Neuronal stem cell (in vitro differentiated cells): ENCODE results near the gene TACC3.

Experiments used
- DNase-seq: peaks from one replicate; pipeline ENCODE4 v3.0.0-alpha.2; 2013; ENCODE audit warnings: low spot score
- H2AFZ ChIP-seq: one replicate; pipeline ENCODE4 v1.6.1; 2013; ENCODE audit warnings: mild to moderate bottlenecking, low read length, inconsistent platforms
- H2AK5ac ChIP-seq: 2 replicates; pipeline ENCODE4 v1.6.1; 2013; ENCODE audit warnings: low read depth, mild to moderate bottlenecking, inconsistent platforms, low read length, moderate library complexity, mixed read lengths
- H2BK120ac ChIP-seq: 2 replicates; pipeline ENCODE4 v1.6.1; 2013; ENCODE audit warnings: low read depth, mild to moderate bottlenecking, inconsistent platforms, low read length, moderate library complexity, mixed read lengths
- H2BK12ac ChIP-seq: one replicate; pipeline ENCODE4 v1.6.1; 2013; ENCODE audit warnings: low read length, inconsistent platforms
- H2BK15ac ChIP-seq: 2 replicates; pipeline ENCODE4 v1.6.1; 2013; ENCODE audit warnings: mild to moderate bottlenecking, low read length, inconsistent platforms, mixed read lengths
- H2BK5ac ChIP-seq: one replicate; pipeline ENCODE4 v1.6.1; 2013; ENCODE audit warnings: inconsistent platforms, mild to moderate bottlenecking, low read length, moderate library complexity
- H3K14ac ChIP-seq: one replicate; pipeline ENCODE4 v1.6.1; 2013; ENCODE audit warnings: low read length, inconsistent platforms
- H3K18ac ChIP-seq: 2 replicates; pipeline ENCODE4 v1.6.1; 2013; ENCODE audit warnings: low read length, inconsistent platforms
- H3K23ac ChIP-seq: 2 replicates; pipeline ENCODE4 v1.6.1; 2013; ENCODE audit warnings: low read depth, mild to moderate bottlenecking, mixed read lengths, low read length, inconsistent platforms; ENCODE audit not compliant: poor library complexity
- H3K27ac ChIP-seq: replicated peaks from 3 replicates; pipeline ENCODE4 v1.5.1; 2013; ENCODE audit warnings: low read length, inconsistent platforms
- H3K27me3 ChIP-seq, 3 experiments: 2 replicates each; pipeline ENCODE4 v1.6.1; 2013; ENCODE audit warnings: low read length in 3 of 3, mild to moderate bottlenecking in 2 of 3, inconsistent platforms in 1 of 3, low read depth in 1 of 3, mixed read lengths in 1 of 3, moderate library complexity in 1 of 3; ENCODE audit not compliant: control insufficient read depth in 3 of 3, insufficient read depth in 3 of 3
- H3K36me3 ChIP-seq, 2 donors: replicated peaks in 1 of 2; 2 replicates each; pipeline ENCODE4 v1.6.1; 2013; ENCODE audit warnings: low read length in 2 of 2; ENCODE audit not compliant: control insufficient read depth in 2 of 2, insufficient read depth in 2 of 2
- H3K4ac ChIP-seq: 2 replicates; pipeline ENCODE4 v1.6.1; 2013; ENCODE audit warnings: inconsistent platforms, mild to moderate bottlenecking, low read length, moderate library complexity
- H3K4me1 ChIP-seq, 2 donors: 1 replicate in 1 of 2; 2 replicates in 1 of 2; pipeline ENCODE4 v1.6.1; 2013; ENCODE audit warnings: low read length in 2 of 2, low read depth in 1 of 2; ENCODE audit not compliant: control insufficient read depth in 2 of 2, insufficient read depth in 1 of 2
- H3K4me2 ChIP-seq: one replicate; pipeline ENCODE4 v1.6.1; 2013; ENCODE audit warnings: mild to moderate bottlenecking, low read length, inconsistent platforms; ENCODE audit not compliant: insufficient read depth, poor library complexity, severe bottlenecking
- H3K4me3 ChIP-seq, 2 donors: 2 replicates each; pipeline ENCODE4 v1.5.1; 2013; ENCODE audit warnings: low read length in 2 of 2, mild to moderate bottlenecking in 2 of 2, inconsistent platforms in 1 of 2, moderate library complexity in 1 of 2
- H3K79me1 ChIP-seq: one replicate; pipeline ENCODE4 v1.6.1; 2013; ENCODE audit warnings: low read depth, mild to moderate bottlenecking, inconsistent platforms, low read length, moderate library complexity
- H3K9ac ChIP-seq: one replicate; pipeline ENCODE4 v1.6.1; 2013; ENCODE audit warnings: mild to moderate bottlenecking, low read depth, low read length, inconsistent platforms; ENCODE audit not compliant: poor library complexity
- H3K9me3 ChIP-seq, 2 donors: replicated peaks in 1 of 2; 2 replicates each; pipeline versions ENCODE3 to v1.6.1; 2013; ENCODE audit warnings: low read length in 2 of 2, mild to moderate bottlenecking in 2 of 2, inconsistent platforms in 1 of 2, low read depth in 1 of 2, mixed read lengths in 1 of 2, moderate library complexity in 1 of 2; ENCODE audit not compliant: control insufficient read depth in 2 of 2, insufficient read depth in 1 of 2
- H4K8ac ChIP-seq: one replicate; pipeline ENCODE4 v1.6.1; 2013; ENCODE audit warnings: low read depth, mild to moderate bottlenecking, inconsistent platforms, low read length, moderate library complexity
- H4K91ac ChIP-seq: one replicate; pipeline ENCODE4 v1.6.1; 2013; ENCODE audit warnings: low read length, low read depth, mild to moderate bottlenecking, inconsistent platforms; ENCODE audit not compliant: poor library complexity
- WGBS, 2 donors: extraction: QIAGEN DNeasy Blood & Tissue Kit; methylation state at CpG; one replicate each; pipeline ENCODE4 v1.1.7; 2013; ENCODE audit warnings: missing lambda C conversion rate in 2 of 2, mixed read lengths in 1 of 2; ENCODE audit not compliant: insufficient read length in 2 of 2, insufficient replicate concordance in 1 of 2; ENCODE audit errors: extremely low coverage in 2 of 2; 5-methylcytosine and 5-hydroxymethylcytosine counted together

Gene TACC3

DNA sequence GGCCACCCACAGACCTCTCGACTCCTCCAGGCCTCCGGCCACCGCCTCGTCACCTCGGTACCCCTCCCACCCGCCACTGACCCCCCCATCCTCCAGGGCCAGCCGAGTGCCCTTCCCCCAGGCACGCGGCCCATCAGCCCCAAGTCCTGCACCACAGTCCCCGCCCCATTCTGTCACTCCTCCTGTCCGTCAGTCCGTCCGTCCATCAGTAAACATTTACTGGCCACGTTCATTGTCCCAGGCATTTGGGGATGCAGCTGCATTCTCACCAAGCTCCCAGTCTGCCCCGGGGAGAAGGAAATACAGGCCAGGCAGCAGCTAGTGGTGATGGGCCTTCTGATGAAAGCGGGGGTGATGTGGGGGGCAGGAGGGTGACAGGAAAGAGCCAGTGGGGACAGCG is 36.5 kb downstream of the TACC3 start:
- WGBS, 2 donors: no CpG with 5 or more reads among the region's 17 CpGs
- Histone ChIP-seq H4K8ac (no peak overlapping the region), H3K4ac (no peak overlapping the region), H2BK15ac (peak overlapping the region; percentile 97), H3K9me3 (no peaks in the 10 kb centered on the region), H2BK5ac (no peak overlapping the region), H4K91ac (no peak overlapping the region), H3K79me1 (peaks cover 2% of the 10 kb centered on the region), H3K18ac (no peak overlapping the region), H3K36me3 (no peaks in the 10 kb centered on the region), H3K4me1 (peaks cover 21 to 45% of the 10 kb centered on the region in 2 donors), H3K14ac (peak overlapping the region; percentile 25), H2AK5ac (peak overlapping the region; percentile 91), H3K9ac (no peak overlapping the region), H3K23ac (peak overlapping the region; percentile 2), H2BK120ac (no peak overlapping the region), H3K4me2 (no peak overlapping the region), H2BK12ac (no peak overlapping the region), H3K27me3 (peaks cover 0 to 17% (median 5%) of the 10 kb centered on the region in 3 experiments), H3K27ac (no peak overlapping the region), H3K4me3 (no peak overlapping the region), H2AFZ (peak overlapping the region; percentile 5)
- DNase-seq: no peak

DNA sequence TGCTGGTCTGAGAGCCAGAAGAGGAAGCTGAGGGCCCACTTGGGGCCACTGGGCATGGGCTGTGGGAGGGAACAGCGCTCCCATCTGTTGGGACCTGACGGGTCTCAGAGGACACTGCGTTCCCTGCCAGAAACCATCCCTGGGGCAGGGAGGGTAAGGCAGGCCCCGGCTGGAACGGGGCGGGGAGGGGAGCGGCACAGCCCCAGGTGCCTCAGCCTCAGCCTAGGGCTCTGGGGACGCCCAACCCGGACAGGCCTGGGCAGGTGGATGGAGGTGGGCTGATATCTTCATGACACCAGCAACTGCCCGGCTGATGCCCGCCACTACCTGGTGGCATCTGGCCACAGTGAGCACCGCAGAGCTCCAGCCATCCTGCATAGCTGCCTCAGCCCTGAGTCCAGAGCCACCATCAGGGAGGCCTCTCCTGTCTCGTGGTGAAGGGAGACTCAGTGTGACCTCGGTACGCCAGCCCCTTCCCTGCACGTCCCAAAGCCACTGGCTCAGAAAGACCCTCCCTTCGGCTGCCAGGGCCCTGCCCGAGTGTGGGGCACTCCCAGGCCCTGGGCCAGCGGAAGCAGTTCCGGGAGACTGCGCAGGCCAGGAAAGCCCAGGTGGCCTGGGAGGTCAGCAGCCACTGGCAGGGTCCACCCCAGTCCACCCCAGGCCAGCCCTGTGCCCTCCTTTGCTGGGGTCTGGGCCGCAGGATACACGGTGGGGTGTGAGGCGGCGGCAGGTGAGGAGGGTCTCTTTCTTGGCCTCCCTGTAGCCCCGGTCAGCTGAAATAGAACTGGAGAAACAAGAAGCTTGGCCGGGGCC is 37.2 kb downstream of the TACC3 start:
- H4K91ac ChIP-seq: no peak overlapping the region
- H2BK5ac ChIP-seq: peak overlapping the region; percentile 93
- peak overlapping the region; percentile 47 for H2BK12ac ChIP-seq
- H3K4me1 ChIP-seq: peaks cover 21 to 45% of the 10 kb centered on the region in 2 donors
- H3K23ac ChIP-seq: peak overlapping the region; percentile 2
- no peaks in the 10 kb centered on the region for H3K36me3 ChIP-seq
- H2BK120ac ChIP-seq: no peak overlapping the region
- H4K8ac ChIP-seq: no peak overlapping the region
- H3K4me2 ChIP-seq: no peak overlapping the region
- peak overlapping the region; percentile 25 for H3K14ac ChIP-seq
- no peak overlapping the region for H2AFZ ChIP-seq
- no peak overlapping the region for H3K4ac ChIP-seq
- peak overlapping the region; percentile 97 for H2BK15ac ChIP-seq
- peaks cover 0 to 17% (median 7%) of the 10 kb centered on the region in 3 experiments for H3K27me3 ChIP-seq
- H3K9me3 ChIP-seq: no peaks in the 10 kb centered on the region
- H3K18ac ChIP-seq: peak overlapping the region; percentile 80
- no peak overlapping the region for H3K27ac ChIP-seq
- WGBS, 2 donors: no CpG with 5 or more reads among the region's 27 CpGs
- H3K79me1 ChIP-seq: peaks cover 2% of the 10 kb centered on the region
- H2AK5ac ChIP-seq: peak overlapping the region; percentile 91
- DNase-seq: no peak
- H3K4me3 ChIP-seq: no peak overlapping the region
- peak overlapping the region; percentile 67 for H3K9ac ChIP-seq

DNA sequence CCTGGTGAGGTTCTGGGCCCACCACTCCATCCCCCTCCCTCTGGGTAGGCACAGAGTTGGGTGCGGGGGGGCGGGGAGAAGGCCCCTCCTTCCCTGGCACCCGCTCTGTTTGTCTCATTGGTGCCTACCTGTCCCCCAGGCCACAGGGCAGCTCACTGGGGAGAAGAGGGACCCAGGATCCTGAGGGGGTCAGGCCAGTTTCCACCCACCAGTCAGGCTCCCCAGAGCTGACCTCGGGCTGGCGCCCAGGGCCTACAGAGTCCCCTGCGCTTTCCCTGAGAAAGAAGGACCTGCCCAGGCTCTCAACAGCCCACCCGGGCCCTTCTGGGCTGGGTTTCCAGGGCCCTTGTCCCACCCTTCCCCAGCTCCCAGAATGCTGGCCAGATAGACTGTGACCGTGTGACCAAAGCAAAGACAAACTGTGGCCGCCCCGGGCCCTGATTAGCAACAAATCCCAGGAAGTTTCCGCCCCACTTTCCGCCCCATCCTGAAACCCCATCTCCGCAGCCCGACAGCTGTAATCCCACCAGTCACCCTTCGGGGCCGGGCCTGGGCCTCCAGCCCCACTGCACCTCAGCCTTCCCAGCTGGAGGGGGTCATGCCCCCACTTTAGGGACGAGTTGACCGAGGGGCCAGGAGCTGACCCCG is 38.0 kb downstream of the TACC3 start:
- peaks cover 18 to 44% of the 10 kb centered on the region in 2 donors for H3K4me1 ChIP-seq

GRCh38 chr4:1759818-1760223 is 38.5 kb downstream of the TACC3 start:
- H2BK12ac ChIP-seq: peak overlapping the region; percentile 97
- peak overlapping the region; percentile 29 for H2AFZ ChIP-seq
- H3K14ac ChIP-seq: peak overlapping the region; percentile 97
- peak overlapping the region; percentile 93 for H2BK5ac ChIP-seq
- WGBS, 2 donors: no CpG with 5 or more reads among the region's 13 CpGs
- no peak overlapping the region for H3K4me3 ChIP-seq
- no peak overlapping the region for H3K9ac ChIP-seq
- H4K91ac ChIP-seq: no peak overlapping the region
- no peaks in the 10 kb centered on the region for H3K36me3 ChIP-seq
- H3K27ac ChIP-seq: no peak overlapping the region
- H3K4me2 ChIP-seq: peak overlapping the region; percentile 18
- no peak for DNase-seq
- no peaks in the 10 kb centered on the region for H3K9me3 ChIP-seq
- peak overlapping the region; percentile 95 for H3K4ac ChIP-seq
- peak overlapping the region; percentile 97 for H2BK15ac ChIP-seq
- H2BK120ac ChIP-seq: peak overlapping the region; percentile 54
- peak overlapping the region; percentile 82 for H4K8ac ChIP-seq
- H3K27me3 ChIP-seq: peaks cover 0 to 26% (median 17%) of the 10 kb centered on the region in 3 experiments
- peak overlapping the region; percentile 73 for H3K23ac ChIP-seq
- H3K79me1 ChIP-seq: peaks cover 2% of the 10 kb centered on the region
- H2AK5ac ChIP-seq: peak overlapping the region; percentile 91
- H3K18ac ChIP-seq: peak overlapping the region; percentile 97
- H3K4me1 ChIP-seq: peaks cover 17 to 44% of the 10 kb centered on the region in 2 donors

More for the DNA sequence above, 38.0 kb downstream of the TACC3 start:
- Histone ChIP-seq H2BK5ac (peak overlapping the region; percentile 93), H3K18ac (peak overlapping the region; percentile 97), H2AFZ (peak overlapping the region; percentile 29), H2AK5ac (peak overlapping the region; percentile 91), H4K8ac (no peak overlapping the region), H2BK15ac (peak overlapping the region; percentile 97), H3K4ac (no peak overlapping the region), H4K91ac (no peak overlapping the region), H3K9ac (no peak overlapping the region), H3K23ac (no peak overlapping the region), H3K14ac (peak overlapping the region; percentile 97), H3K9me3 (no peaks in the 10 kb centered on the region), H2BK120ac (no peak overlapping the region), H3K79me1 (peaks cover 2% of the 10 kb centered on the region), H2BK12ac (peak overlapping the region; percentile 97), H3K27ac (no peak overlapping the region), H3K4me3 (no peak overlapping the region), H3K27me3 (peaks cover 0 to 25% (median 13%) of the 10 kb centered on the region in 3 experiments), H3K36me3 (no peaks in the 10 kb centered on the region), H3K4me2 (no peak overlapping the region)
- WGBS, 2 donors: no CpG with 5 or more reads among the region's 19 CpGs
- DNase-seq: no peak
